Tibial nerve (tissue), 4 donors: ENCODE data around the gene ADGRG6.

ENCODE experiments used
- EP300 ChIP-seq, 2 donors: sonication (generic); formaldehyde crosslinking; IDR thresholded peaks; one replicate each; pipeline ENCODE4 v1.6.1; 2017; ENCODE audit warnings: antibody characterized with exemption in 2 of 2, mild to moderate bottlenecking in 1 of 2
- POLR2A ChIP-seq, 2 donors: fragments of 450-650 bp; IDR thresholded peaks; one replicate each; pipeline ENCODE4 v1.6.1; 2017; ENCODE audit warnings: antibody characterized with exemption in 2 of 2, mild to moderate bottlenecking in 2 of 2, moderate library complexity in 2 of 2
- TF ChIP-seq, protein P1 (sequence below), 5 experiments: fragments of 200-600 bp in 3 of 5; fragments of 450-650 bp in 2 of 5; sonication (generic) in 3 of 5; IDR thresholded peaks; one replicate each; pipeline ENCODE4 v1.5.1; 2016 to 2019; ENCODE audit warnings: antibody characterized with exemption in 5 of 5, mild to moderate bottlenecking in 3 of 5, moderate library complexity in 2 of 5

- TF ChIP-seq, protein P1, sequence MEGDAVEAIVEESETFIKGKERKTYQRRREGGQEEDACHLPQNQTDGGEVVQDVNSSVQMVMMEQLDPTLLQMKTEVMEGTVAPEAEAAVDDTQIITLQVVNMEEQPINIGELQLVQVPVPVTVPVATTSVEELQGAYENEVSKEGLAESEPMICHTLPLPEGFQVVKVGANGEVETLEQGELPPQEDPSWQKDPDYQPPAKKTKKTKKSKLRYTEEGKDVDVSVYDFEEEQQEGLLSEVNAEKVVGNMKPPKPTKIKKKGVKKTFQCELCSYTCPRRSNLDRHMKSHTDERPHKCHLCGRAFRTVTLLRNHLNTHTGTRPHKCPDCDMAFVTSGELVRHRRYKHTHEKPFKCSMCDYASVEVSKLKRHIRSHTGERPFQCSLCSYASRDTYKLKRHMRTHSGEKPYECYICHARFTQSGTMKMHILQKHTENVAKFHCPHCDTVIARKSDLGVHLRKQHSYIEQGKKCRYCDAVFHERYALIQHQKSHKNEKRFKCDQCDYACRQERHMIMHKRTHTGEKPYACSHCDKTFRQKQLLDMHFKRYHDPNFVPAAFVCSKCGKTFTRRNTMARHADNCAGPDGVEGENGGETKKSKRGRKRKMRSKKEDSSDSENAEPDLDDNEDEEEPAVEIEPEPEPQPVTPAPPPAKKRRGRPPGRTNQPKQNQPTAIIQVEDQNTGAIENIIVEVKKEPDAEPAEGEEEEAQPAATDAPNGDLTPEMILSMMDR (IDR thresholded peaks at IDR 0.05), result no peak
- TF ChIP-seq POLR2A (IDR thresholded peaks at IDR 0.05) (no peak), EP300 (IDR thresholded peaks at IDR 0.05) (no peak)
These were observed 7.6 kb downstream of the ADGRG6 start for GRCh38 chr6:142309426-142309825.
